WERI-Rb-1 (cell line): Measurements from ENCODE around the gene LSR.

Source experiments
- DNase-seq: peaks from one replicate; pipeline ENCODE4 v3.0.0-alpha.2; 2020
- H3K27ac ChIP-seq: fragments of 250-450 bp; sonication (Bioruptor Pico); 2 replicates; pipeline ENCODE4 v1.5.1; 2020; ENCODE audit warnings: mild to moderate bottlenecking, moderate library complexity
- H3K27me3 ChIP-seq: fragments of 250-450 bp; sonication (Bioruptor Pico); 2 replicates; pipeline ENCODE4 v1.5.1; 2021; ENCODE audit warnings: mild to moderate bottlenecking, low read depth, moderate library complexity; ENCODE audit not compliant: insufficient read depth, severe bottlenecking
- H3K36me3 ChIP-seq: fragments of 250-450 bp; sonication (Bioruptor Pico); 2 replicates; pipeline ENCODE4 v1.5.1; 2020; ENCODE audit warnings: mild to moderate bottlenecking, moderate library complexity
- H3K4me3 ChIP-seq: 2 replicates; pipeline ENCODE4 v1.5.1; 2011; ENCODE audit warnings: low read depth, mild to moderate bottlenecking, control low read depth, low read length
- H3K9me3 ChIP-seq: fragments of 250-450 bp; sonication (Bioruptor Pico); 2 replicates; pipeline ENCODE4 v1.5.1; 2021; ENCODE audit warnings: mild to moderate bottlenecking, moderate library complexity; ENCODE audit not compliant: severe bottlenecking
- CTCF ChIP-seq: IDR thresholded peaks from 2 replicates; pipeline ENCODE4 v1.5.1; 2011; ENCODE audit warnings: low read depth, mild to moderate bottlenecking, control low read depth, inconsistent platforms, low read length

Gene LSR

DNA sequence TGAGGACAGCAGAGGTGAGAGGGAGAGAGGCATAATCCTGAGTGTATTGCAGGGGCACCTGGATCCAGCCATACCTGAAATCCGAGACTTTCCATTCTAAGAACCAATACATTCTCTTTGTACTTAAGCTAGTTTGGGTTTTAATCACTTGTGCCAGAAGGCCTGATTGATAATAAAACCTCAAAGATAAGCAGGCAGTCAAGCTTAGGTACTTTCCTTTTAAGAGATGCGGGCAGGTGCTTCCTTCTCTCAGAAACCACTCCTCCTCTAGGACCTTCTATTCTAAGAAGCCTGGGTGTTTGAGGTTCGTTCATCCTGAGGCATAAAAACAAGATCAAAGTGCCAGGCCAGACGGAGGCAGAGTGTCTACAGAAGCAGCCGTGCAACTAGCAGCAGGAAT is 42.4 kb upstream of the LSR start:
- DNase-seq: no peak
- H3K36me3 ChIP-seq: no peaks in the 10 kb centered on the region
- no peak overlapping the region for H3K27ac ChIP-seq
- H3K9me3 ChIP-seq: no peaks in the 10 kb centered on the region
- no peak for TF ChIP-seq CTCF
- no peaks in the 10 kb centered on the region for H3K27me3 ChIP-seq
- H3K4me3 ChIP-seq: no peak overlapping the region

DNA sequence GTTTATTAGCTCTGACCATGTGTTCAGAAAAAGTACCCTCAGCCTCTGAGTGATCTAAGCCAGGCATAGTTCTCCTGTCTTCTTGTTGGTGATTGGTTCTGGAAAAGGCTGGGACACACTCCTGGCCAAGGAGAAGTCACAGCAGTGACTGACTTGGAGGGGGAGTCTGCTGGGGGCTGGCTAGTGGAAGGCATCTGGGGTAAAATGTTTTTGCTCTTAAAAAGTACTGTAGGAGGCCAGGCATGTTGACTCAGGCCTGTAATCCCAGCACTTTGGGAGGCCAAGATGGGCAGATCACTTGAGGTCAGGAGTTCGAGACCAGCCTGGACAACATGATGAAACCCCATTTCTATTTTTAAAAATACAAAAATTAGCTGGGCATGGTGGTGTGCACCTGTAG is 41.9 kb upstream of the LSR start:
- DNase-seq: no peak
- no peaks in the 10 kb centered on the region for H3K36me3 ChIP-seq
- H3K4me3 ChIP-seq: no peak overlapping the region
- no peaks in the 10 kb centered on the region for H3K27me3 ChIP-seq
- H3K27ac ChIP-seq: no peak overlapping the region
- no peak for TF ChIP-seq CTCF
- no peaks in the 10 kb centered on the region for H3K9me3 ChIP-seq

DNA sequence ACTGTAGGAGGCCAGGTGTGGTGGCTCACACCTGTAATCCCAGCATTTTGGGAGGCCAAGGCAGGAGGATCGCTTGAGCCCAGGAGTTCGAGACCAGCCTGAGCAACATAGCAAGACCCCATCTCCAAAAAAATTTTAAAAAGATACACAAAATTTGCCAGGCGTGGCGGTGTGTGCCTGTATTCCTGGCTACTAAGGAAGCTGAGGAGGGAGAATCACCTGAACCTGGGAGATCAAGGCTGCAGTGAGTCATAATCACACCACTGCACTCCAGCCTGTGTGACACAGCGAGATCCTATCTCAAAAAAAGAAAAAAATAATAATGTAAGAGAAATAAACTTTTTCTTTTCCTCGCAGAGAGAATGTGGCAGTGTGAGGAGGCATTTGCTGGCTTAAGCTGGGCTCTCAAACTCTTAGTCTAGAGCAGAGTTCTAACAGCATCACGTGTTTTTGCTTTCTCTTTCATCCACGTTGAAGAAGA is 41.4 kb upstream of the LSR start:
- Histone ChIP-seq H3K27me3 (no peaks in the 10 kb centered on the region), H3K27ac (no peak overlapping the region), H3K4me3 (no peak overlapping the region), H3K36me3 (no peaks in the 10 kb centered on the region), H3K9me3 (no peaks in the 10 kb centered on the region)
- no peak for TF ChIP-seq CTCF
- DNase-seq: no peak

DNA sequence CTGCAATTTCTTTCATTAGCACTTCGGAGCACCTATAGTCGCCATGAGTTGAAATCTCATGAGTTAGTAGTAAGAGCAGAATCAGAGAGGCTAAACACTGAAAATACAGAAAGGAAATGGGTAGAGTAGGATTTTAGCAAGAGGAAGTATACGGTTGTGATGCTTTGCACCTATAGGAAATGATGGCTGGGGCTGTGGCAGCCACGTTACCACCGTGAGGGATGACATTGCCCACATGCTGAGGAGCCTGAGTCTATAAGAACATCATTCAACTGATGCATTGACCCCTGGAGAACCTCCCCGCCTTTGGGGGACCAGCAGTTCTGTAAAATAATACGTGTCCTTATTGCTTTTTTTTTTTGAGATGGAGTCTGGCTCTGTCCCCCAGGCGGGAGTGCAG is 40.7 kb upstream of the LSR start:
- H3K27me3 ChIP-seq: no peaks in the 10 kb centered on the region
- no peaks in the 10 kb centered on the region for H3K9me3 ChIP-seq
- no peaks in the 10 kb centered on the region for H3K36me3 ChIP-seq
- H3K4me3 ChIP-seq: no peak overlapping the region
- no peak overlapping the region for H3K27ac ChIP-seq
- DNase-seq: no peak
- TF ChIP-seq CTCF: no peak

DNA sequence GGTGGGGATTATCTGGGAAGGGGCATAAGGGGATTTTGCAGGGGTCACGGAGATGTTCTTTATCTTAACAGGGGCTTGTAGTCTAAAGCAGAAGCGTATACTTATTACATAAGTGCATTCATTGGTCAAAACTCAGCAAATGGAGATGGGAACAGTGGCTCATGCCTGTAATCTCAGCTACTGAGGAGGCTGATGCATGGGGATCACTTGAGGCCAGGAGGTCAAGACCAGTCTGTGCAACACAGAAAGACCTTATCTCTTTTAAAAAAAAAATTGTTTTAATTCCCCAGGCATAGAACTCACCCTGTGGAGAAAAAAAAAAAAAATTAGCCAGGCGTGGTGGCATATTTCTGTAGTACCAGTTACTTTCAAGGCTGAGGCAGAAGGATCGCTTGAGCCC is 39.2 kb upstream of the LSR start:
- H3K9me3 ChIP-seq: no peaks in the 10 kb centered on the region
- H3K4me3 ChIP-seq: no peak overlapping the region
- TF ChIP-seq CTCF: no peak
- no peak overlapping the region for H3K27ac ChIP-seq
- no peaks in the 10 kb centered on the region for H3K27me3 ChIP-seq
- H3K36me3 ChIP-seq: no peaks in the 10 kb centered on the region
- no peak for DNase-seq

GRCh38 chr19:35211545-35212230 is 37.1 kb upstream of the LSR start:
- Histone ChIP-seq H3K4me3 (no peak overlapping the region), H3K36me3 (no peaks in the 10 kb centered on the region), H3K9me3 (no peaks in the 10 kb centered on the region), H3K27ac (no peak overlapping the region), H3K27me3 (no peaks in the 10 kb centered on the region)
- DNase-seq: no peak
- no peak for TF ChIP-seq CTCF
